Large intestine (tissue), 3 donors: ENCODE data around the gene MUTYH. TPM values are rescaled to one million over a fixed set of nuclear protein-coding genes. Genes with fewer than 3 reads are reported as not detected.
"Not testable (repeated sequence)": the region's sequence is repeated elsewhere in the genome, so short reads cannot be mapped to it uniquely, and the experiment has no call there.

ENCODE experiments used
- DNase-seq, 2 donors: peaks; one replicate each; pipeline versions ENCODE4 v3.0.0 to v3.0.0-alpha.2; 2013
- H3K27ac ChIP-seq: one replicate; pipeline ENCODE4 v1.5.1; 2013; ENCODE audit warnings: low read length
- H3K27me3 ChIP-seq: 2 replicates; pipeline ENCODE4 v1.6.1; 2013; ENCODE audit warnings: low read length; ENCODE audit not compliant: control insufficient read depth, insufficient read depth
- H3K36me3 ChIP-seq: 2 replicates; pipeline ENCODE4 v1.6.1; 2013; ENCODE audit warnings: low read length; ENCODE audit not compliant: control insufficient read depth, insufficient read depth
- H3K4me1 ChIP-seq: one replicate; pipeline ENCODE4 v1.6.1; 2013; ENCODE audit warnings: low read length; ENCODE audit not compliant: control insufficient read depth, insufficient read depth
- H3K4me3 ChIP-seq: one replicate; pipeline ENCODE4 v1.5.1; 2013; ENCODE audit warnings: low read length
- H3K9me3 ChIP-seq: one replicate; pipeline ENCODE4 v1.6.1; 2013; ENCODE audit warnings: mild to moderate bottlenecking, low read depth, low read length, moderate library complexity; ENCODE audit not compliant: control insufficient read depth
- WGBS: methylation state at CpG from one replicate; pipeline ENCODE4 v1.1.5; 2013; ENCODE audit warnings: low lambda C conversion rate; ENCODE audit not compliant: insufficient coverage; 5-methylcytosine and 5-hydroxymethylcytosine counted together
- polyA plus RNA-seq: library from polyadenylated mRNA; unstranded; fragments of 120-200 nt; gene quantifications from one replicate; pipeline ENCODE4 v1.2.1, GENCODE V29; 2013

Gene MUTYH
- polyA plus RNA-seq, 1 donor: 34.1 TPM

DNA sequence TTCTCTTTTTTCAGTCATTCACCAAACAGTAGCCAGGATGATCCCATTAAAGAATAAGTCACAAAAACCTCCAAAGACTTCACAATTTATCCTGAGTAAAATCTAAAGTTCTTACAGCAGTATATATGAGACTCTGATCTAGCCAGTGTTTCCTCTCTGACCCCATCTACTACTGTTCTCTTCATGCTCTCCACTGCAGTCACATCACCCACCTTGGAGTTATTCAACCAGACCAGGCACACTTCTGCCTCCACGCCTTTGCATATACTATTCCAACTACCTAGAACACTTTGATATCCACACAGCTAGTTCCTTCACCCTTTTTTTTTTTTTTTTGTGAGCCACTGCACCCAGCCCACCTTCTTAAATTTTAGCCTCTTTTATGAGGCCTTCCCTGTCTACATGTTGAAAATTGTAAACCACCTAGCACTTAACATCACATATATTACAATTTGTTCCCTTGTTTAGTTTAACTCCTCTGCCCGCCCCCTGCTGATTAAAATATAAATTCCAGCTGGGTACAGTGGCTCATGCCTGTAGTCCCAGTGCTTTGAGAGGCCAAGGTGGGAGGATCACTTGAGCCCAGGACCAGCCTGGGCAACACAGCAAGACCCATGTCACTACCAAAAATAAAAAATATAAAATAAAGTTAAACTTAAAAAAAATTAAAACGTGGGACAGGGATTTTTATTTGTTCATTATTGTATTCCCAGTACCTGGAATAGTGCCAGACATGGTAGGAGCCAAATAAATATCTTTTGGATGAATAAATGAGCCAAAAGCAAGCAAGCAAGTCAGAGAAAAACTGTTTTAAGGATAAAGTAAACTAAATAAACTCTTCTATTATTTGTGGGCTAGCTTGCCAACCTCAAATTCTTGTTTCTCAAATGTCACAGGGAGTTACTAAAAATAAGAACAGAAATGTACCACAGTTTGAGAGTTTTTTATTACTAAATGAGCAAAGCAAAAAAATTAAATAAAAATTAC, 35.2 kb upstream of the MUTYH start:
- WGBS: 63% methylated on average over 1 of the region's 3 CpGs
- no peak overlapping the region for H3K27ac ChIP-seq
- H3K9me3 ChIP-seq: no peaks in the 10 kb centered on the region
- H3K4me1 ChIP-seq: no peaks in the 10 kb centered on the region
- H3K4me3 ChIP-seq: no peak overlapping the region
- no peak for DNase-seq
- no peaks in the 10 kb centered on the region for H3K27me3 ChIP-seq
- H3K36me3 ChIP-seq: no peaks in the 10 kb centered on the region

GRCh38 chr1:45373573-45373972, 33.3 kb upstream of the MUTYH start:
- Histone ChIP-seq H3K27me3 (no peaks in the 10 kb centered on the region), H3K4me1 (no peaks in the 10 kb centered on the region), H3K36me3 (no peaks in the 10 kb centered on the region), H3K27ac (no peak overlapping the region), H3K9me3 (no peaks in the 10 kb centered on the region), H3K4me3 (no peak overlapping the region)
- DNase-seq: no peak

- no peaks in the 10 kb centered on the region for H3K36me3 ChIP-seq
- DNase-seq: no peak
- H3K9me3 ChIP-seq: no peaks in the 10 kb centered on the region
- H3K4me1 ChIP-seq: no peaks in the 10 kb centered on the region
- no peak overlapping the region for H3K4me3 ChIP-seq
- H3K27ac ChIP-seq: no peak overlapping the region
- no peaks in the 10 kb centered on the region for H3K27me3 ChIP-seq
Observed at GRCh38 chr1:45370575-45370974, 30.3 kb upstream of the MUTYH start.

DNA sequence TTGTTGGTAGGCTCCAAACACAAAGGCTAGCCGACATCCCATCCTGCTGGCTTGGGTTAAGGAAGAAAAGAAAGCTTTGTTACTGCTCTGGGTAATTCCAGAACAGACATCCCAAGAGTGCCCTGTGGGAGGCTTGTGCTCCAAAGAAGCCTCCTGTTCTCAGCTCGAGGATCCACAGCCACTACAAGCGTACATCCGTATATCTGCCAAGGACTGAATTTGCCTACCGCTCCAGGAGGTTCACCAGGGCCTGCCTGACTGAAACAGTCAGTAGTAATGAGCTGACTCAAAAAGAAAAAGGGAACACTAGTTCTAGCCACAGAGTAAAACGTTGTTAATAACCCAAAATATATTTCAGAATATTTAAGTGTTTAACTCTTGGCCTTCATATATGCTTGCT, 24.8 kb upstream of the MUTYH start:
- H3K27me3 ChIP-seq: no peaks in the 10 kb centered on the region

DNA sequence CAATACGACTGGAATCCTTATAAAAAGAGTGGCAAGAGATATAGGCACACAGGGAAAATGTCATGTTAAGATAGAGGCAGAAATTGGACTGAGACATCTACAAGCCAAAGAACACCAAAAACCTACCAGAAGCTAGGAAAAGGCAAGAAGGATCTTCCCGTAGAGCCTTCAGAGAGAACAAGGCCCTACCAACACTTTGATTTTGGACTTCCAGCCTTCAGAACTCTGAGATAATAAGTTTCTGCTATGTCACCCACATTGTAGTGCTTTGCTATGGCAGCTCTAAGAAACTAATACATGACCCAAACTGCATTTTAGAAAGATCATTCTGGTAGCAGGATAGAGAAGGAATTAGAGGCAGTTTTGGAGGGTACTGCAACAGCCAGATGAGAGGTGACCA, 24.1 kb upstream of the MUTYH start:
- H3K4me3 ChIP-seq: no peak overlapping the region

More for the DNA sequence above, 24.8 kb upstream of the MUTYH start:
- H3K27ac ChIP-seq: no peak overlapping the region
- DNase-seq: no peak
- no peak overlapping the region for H3K4me3 ChIP-seq
- WGBS: 67% methylated on average over 1 of the region's 6 CpGs
- no peaks in the 10 kb centered on the region for H3K9me3 ChIP-seq
- H3K4me1 ChIP-seq: peaks cover 4% of the 10 kb centered on the region
- H3K36me3 ChIP-seq: no peaks in the 10 kb centered on the region

DNA sequence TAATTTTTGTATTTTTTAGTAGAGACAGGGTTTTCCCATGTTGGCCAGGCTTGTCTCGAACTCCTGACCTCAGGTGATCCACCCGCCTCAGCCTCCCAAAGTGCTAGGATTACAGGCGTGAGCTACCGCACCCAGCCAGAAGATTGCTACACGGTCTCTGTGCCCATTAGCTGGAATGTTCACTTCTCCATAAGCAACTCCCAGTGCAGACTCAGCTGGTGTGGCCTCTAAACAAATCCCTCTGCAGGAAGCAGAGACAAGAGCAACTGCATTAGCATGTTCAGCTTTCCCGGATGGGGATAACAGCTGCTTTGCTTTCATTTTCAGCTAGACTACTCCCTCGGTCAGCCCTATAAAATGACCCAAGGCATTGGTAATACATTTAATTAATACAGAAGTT, 20.7 kb upstream of the MUTYH start:
- H3K4me3 ChIP-seq: not testable (repeated sequence)

More for the DNA sequence above, 24.1 kb upstream of the MUTYH start:
- no peaks in the 10 kb centered on the region for H3K9me3 ChIP-seq
- DNase-seq: no peak
- H3K36me3 ChIP-seq: no peaks in the 10 kb centered on the region
- H3K4me1 ChIP-seq: peaks cover 4% of the 10 kb centered on the region
- H3K27me3 ChIP-seq: no peaks in the 10 kb centered on the region
- no peak overlapping the region for H3K27ac ChIP-seq
- WGBS: 60% methylated on average over 1 of the region's 2 CpGs

GRCh38 chr1:45359882-45360513, 19.8 kb upstream of the MUTYH start:
- H3K27ac ChIP-seq: peak overlapping the region; percentile 10
- peaks cover 4% of the 10 kb centered on the region for H3K4me1 ChIP-seq
- no peak overlapping the region for H3K4me3 ChIP-seq
- no peaks in the 10 kb centered on the region for H3K36me3 ChIP-seq
- H3K9me3 ChIP-seq: no peaks in the 10 kb centered on the region
- DNase-seq: peak; percentile 32 to 45
- WGBS: no CpG with 5 or more reads among the region's 7 CpGs
- H3K27me3 ChIP-seq: no peaks in the 10 kb centered on the region

More for the DNA sequence above, 20.7 kb upstream of the MUTYH start:
- peak; percentile 40 to 57 for DNase-seq
- H3K9me3 ChIP-seq, H3K4me1 ChIP-seq, H3K36me3 ChIP-seq, H3K27me3 ChIP-seq: not testable (repeated sequence)
- no CpG with 5 or more reads among the region's 7 CpGs for WGBS
- H3K27ac ChIP-seq: peak overlapping the region; percentile 52

GRCh38 chr1:45356186-45356585, 15.9 kb upstream of the MUTYH start:
- no peaks in the 10 kb centered on the region for H3K27me3 ChIP-seq
- H3K27ac ChIP-seq: no peak overlapping the region
- H3K9me3 ChIP-seq: no peaks in the 10 kb centered on the region
- H3K4me1 ChIP-seq: peaks cover 4% of the 10 kb centered on the region
- H3K4me3 ChIP-seq: no peak overlapping the region
- 100% methylated on average over 1 of the region's 4 CpGs for WGBS
- no peak for DNase-seq
- peaks cover 7% of the 10 kb centered on the region for H3K36me3 ChIP-seq

GRCh38 chr1:45355683-45356082, 15.4 kb upstream of the MUTYH start:
- no peak overlapping the region for H3K27ac ChIP-seq
- no peaks in the 10 kb centered on the region for H3K27me3 ChIP-seq
- no peaks in the 10 kb centered on the region for H3K9me3 ChIP-seq
- DNase-seq: no peak
- WGBS: no CpG with 5 or more reads among the region's 2 CpGs
- no peaks in the 10 kb centered on the region for H3K4me1 ChIP-seq
- no peak overlapping the region for H3K4me3 ChIP-seq
- H3K36me3 ChIP-seq: peaks cover 7% of the 10 kb centered on the region

- no peak for DNase-seq
- no CpG with 5 or more reads among the region's 4 CpGs for WGBS
- Histone ChIP-seq H3K4me1 (no peaks in the 10 kb centered on the region), H3K4me3 (no peak overlapping the region), H3K27me3 (no peaks in the 10 kb centered on the region), H3K36me3 (peaks cover 7% of the 10 kb centered on the region), H3K9me3 (no peaks in the 10 kb centered on the region), H3K27ac (no peak overlapping the region)
Observed at GRCh38 chr1:45354838-45355237, 14.6 kb upstream of the MUTYH start.
